ENCODE data around the gene RMRP. TPM values are rescaled to one million over a fixed set of nuclear protein-coding genes. Genes with fewer than 3 reads are reported as not detected.

Gene RMRP
- total RNA-seq, 2 donors from 2014 or later, result 17,917 to 26,785 TPM

DNA sequence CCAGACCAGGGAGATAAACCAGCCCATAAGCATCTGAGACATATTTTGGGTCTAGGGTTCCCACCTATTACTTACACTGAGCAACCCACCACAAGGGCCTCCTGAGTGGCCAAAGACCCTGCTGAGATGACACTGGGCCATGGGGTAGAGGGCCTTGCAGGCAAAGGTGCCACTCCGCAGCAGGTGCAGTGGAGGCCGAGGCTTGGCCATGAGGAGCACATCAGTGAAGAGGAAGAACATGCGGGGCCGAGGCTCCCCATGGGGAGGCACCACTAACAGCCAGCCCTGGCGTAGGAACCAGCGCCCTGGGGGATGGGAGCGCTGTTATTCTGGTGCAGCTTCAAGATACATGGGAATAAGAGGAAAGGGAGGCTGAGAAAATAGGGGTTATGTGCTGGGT is 4.6 kb upstream of the RMRP start:
- peak overlapping the region; percentile 81 for H3K27ac ChIP-seq
- H3K36me3 ChIP-seq, result no peaks in the 10 kb centered on the region
- no peak for DNase-seq

DNA sequence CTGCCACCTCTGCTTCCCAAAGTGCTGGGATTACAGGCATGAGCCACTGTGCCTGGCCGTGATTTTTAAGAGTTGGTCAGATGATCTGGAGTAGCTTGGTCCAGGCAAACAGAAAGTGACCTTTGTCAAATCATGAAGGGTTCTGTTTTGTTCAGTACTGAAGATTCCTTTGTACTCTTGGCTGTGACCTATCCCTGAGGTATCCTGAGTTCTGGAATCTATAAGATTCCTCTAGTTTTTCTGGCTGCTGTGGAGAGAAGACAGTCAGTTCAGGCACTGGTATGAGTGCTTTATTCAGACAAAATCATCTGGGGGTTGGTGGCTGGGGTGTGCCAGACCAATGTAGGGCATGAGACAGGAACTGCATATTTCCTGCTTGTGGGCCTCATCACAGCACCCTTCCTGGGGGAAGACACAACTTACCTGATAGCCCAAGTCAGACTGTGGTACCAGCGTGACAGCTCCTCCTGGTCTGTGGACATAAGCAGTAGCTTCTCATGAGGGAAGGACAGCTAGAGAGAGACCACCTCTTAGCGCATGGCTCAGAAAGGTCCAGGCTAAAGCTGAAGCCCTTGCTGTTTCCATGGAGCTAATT is 4.0 kb upstream of the RMRP start:
- no peaks in the 10 kb centered on the region for H3K36me3 ChIP-seq
- DNase-seq, result no peak
- H3K27me3 ChIP-seq, result no peaks in the 10 kb centered on the region
- peak overlapping the region; percentile 81 for H3K27ac ChIP-seq
- H3K9me3 ChIP-seq, result no peaks in the 10 kb centered on the region
- peaks cover 24% of the 10 kb centered on the region for H3K4me1 ChIP-seq
- intact Hi-C loops (cut with DNase I), result loop anchor here (5.0 kb wide), 1 partner anchor 70 kb away; the partner anchor contains the start of genes CREB3 and TLN1
- no peak overlapping the region for H3K4me3 ChIP-seq
- TF ChIP-seq, protein P1, sequence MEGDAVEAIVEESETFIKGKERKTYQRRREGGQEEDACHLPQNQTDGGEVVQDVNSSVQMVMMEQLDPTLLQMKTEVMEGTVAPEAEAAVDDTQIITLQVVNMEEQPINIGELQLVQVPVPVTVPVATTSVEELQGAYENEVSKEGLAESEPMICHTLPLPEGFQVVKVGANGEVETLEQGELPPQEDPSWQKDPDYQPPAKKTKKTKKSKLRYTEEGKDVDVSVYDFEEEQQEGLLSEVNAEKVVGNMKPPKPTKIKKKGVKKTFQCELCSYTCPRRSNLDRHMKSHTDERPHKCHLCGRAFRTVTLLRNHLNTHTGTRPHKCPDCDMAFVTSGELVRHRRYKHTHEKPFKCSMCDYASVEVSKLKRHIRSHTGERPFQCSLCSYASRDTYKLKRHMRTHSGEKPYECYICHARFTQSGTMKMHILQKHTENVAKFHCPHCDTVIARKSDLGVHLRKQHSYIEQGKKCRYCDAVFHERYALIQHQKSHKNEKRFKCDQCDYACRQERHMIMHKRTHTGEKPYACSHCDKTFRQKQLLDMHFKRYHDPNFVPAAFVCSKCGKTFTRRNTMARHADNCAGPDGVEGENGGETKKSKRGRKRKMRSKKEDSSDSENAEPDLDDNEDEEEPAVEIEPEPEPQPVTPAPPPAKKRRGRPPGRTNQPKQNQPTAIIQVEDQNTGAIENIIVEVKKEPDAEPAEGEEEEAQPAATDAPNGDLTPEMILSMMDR (IDR thresholded peaks at IDR 0.05), result no peak
- peak overlapping the region in 1 of 2 donors; percentile 13 for H3K9ac ChIP-seq (ENCODE audit: low read depth in 2 of 2, low read length in 2 of 2)

More for the DNA sequence above, 4.6 kb upstream of the RMRP start:
- H3K9me3 ChIP-seq, result no peaks in the 10 kb centered on the region
- intact Hi-C loops (cut with DNase I), result loop anchor here (5.0 kb wide), 1 partner anchor 70 kb away; the partner anchor contains the start of genes CREB3 and TLN1
- TF ChIP-seq, protein P1 (IDR thresholded peaks at IDR 0.05), result no peak
- H3K27me3 ChIP-seq, result no peaks in the 10 kb centered on the region
- peaks cover 24% of the 10 kb centered on the region for H3K4me1 ChIP-seq
- no peak overlapping the region for H3K4me3 ChIP-seq
- H3K9ac ChIP-seq (ENCODE audit: low read depth in 2 of 2, low read length in 2 of 2), result no peak overlapping the region

DNA sequence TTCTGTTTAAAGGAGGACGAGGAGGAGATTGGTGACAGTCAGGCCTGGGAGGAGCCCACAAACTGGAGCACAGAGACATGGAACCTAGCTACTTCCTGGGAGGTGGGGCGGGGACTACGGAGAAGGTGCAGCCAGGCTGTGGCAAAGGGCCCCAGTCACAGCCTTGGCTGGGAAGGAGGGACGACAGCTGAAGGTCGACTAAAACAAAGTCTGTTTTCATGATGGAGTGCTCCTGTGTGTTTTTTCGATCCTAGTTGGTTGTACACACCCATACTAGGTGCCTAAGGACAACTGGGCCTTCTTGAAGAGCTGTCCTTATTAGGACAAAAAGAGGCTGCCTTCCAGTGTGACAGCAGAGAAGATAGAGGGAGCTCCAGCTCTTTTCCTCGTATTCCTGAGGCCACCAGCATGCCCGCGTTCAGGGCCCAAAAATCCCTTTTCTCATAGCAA is 3.2 kb upstream of the RMRP start:
- Histone ChIP-seq H3K9ac (ENCODE audit: low read depth in 2 of 2, low read length in 2 of 2) (peak overlapping the region; percentile 33 to 64), H3K4me3 (no peak overlapping the region), H3K4me1 (peaks cover 24% of the 10 kb centered on the region), H3K27me3 (no peaks in the 10 kb centered on the region), H3K9me3 (no peaks in the 10 kb centered on the region), H3K36me3 (no peaks in the 10 kb centered on the region), H3K27ac (peak overlapping the region; percentile 81)
- DNase-seq, result peak; percentile 65
- TF ChIP-seq, protein P1 (IDR thresholded peaks at IDR 0.05), result peak; percentile 49
- intact Hi-C loops (cut with DNase I), result loop anchor here (5.0 kb wide), 1 partner anchor 71 kb away; the partner anchor contains the start of genes CREB3 and TLN1

DNA sequence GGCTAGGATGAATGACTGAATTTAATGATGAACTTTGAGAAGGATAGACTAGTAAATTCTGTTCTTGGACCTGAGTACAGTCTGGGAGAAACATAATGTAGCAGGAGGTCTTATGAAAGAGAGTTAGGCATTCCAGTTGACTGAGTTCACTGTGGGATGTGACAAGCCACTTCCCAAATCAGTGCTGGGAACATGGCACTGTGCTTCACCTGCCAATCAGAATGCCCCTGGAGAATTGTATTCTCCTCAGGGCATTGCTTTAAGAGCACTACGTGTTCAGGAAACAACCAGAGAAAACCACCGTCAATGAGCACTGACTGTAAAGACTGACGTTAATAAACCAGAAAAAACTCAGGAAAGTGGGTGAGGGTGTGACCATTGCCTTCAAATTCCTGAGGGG is 1.5 kb upstream of the RMRP start:
- Histone ChIP-seq H3K4me1 (peaks cover 24% of the 10 kb centered on the region), H3K9me3 (no peaks in the 10 kb centered on the region), H3K36me3 (no peaks in the 10 kb centered on the region), H3K4me3 (peak overlapping the region; percentile 85), H3K9ac (ENCODE audit: low read depth in 2 of 2, low read length in 2 of 2) (peak overlapping the region in 1 of 2 donors; percentile 86), H3K27ac (peak overlapping the region; percentile 91), H3K27me3 (no peaks in the 10 kb centered on the region)
- intact Hi-C loops (cut with DNase I), result no loop called here
- TF ChIP-seq, protein P1 (IDR thresholded peaks at IDR 0.05), result no peak
- no peak for DNase-seq

DNA sequence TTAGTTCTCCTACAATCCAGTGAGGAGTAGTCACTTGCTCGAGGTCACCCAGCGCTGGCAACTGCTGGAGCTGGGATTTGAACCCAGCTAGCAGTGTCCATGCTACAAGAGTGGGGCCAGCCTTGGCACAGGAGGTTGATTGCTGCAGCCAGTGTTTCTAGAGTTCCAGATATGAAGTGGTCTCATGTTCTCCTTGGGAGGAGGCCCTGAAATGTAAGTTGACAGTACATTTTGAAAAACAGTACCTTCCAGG is 1.1 kb upstream of the RMRP start:
- peak overlapping the region; percentile 85 for H3K4me3 ChIP-seq
- intact Hi-C loops (cut with DNase I), result no loop called here
- no peaks in the 10 kb centered on the region for H3K27me3 ChIP-seq
- peak overlapping the region; percentile 91 for H3K27ac ChIP-seq
- H3K9me3 ChIP-seq, result no peaks in the 10 kb centered on the region
- H3K9ac ChIP-seq (ENCODE audit: low read depth in 2 of 2, low read length in 2 of 2), result peak overlapping the region; percentile 86 to 98
- TF ChIP-seq, protein P1 (IDR thresholded peaks at IDR 0.05), result no peak
- H3K4me1 ChIP-seq, result peaks cover 24% of the 10 kb centered on the region
- DNase-seq, result peak; percentile 43
- H3K36me3 ChIP-seq, result no peaks in the 10 kb centered on the region
